Loucy (cell line): Measurements from ENCODE around the gene ZCWPW1.
"Not testable (repeated sequence)": the region's sequence is repeated elsewhere in the genome, so short reads cannot be mapped to it uniquely, and the experiment has no call there.

ENCODE experiments used
- H2AFZ ChIP-seq: fragments of 200-600 bp; sonication (generic); 2 replicates; pipeline ENCODE4 v1.6.0; 2016; ENCODE audit warnings: antibody characterized with exemption, mild to moderate bottlenecking, low read length, moderate library complexity
- H3F3A ChIP-seq: fragments of 200-600 bp; 2 replicates; pipeline ENCODE4 v1.6.0; 2016; ENCODE audit warnings: antibody characterized with exemption, low read depth, mild to moderate bottlenecking
- H3K27me3 ChIP-seq: fragments of 200-600 bp; sonication (generic); 2 replicates; pipeline ENCODE4 v1.6.1; 2014; ENCODE audit warnings: low read length, mild to moderate bottlenecking; ENCODE audit not compliant: insufficient read depth, poor library complexity, severe bottlenecking
- H3K36me3 ChIP-seq: fragments of 200-600 bp; sonication (generic); 2 replicates; pipeline ENCODE4 v1.6.1; 2016; ENCODE audit warnings: low read length; ENCODE audit not compliant: insufficient read depth
- H3K4me1 ChIP-seq: fragments of 200-600 bp; sonication (generic); 2 replicates; pipeline ENCODE4 v1.5.1; 2014; ENCODE audit warnings: low read length, mild to moderate bottlenecking; ENCODE audit not compliant: insufficient read depth, poor library complexity, severe bottlenecking
- H3K4me2 ChIP-seq: fragments of 200-600 bp; sonication (generic); 2 replicates; pipeline ENCODE4 v1.6.0; 2014; ENCODE audit warnings: antibody characterized with exemption, low read length, low read depth, mild to moderate bottlenecking; ENCODE audit not compliant: poor library complexity, severe bottlenecking
- H3K4me3 ChIP-seq: fragments of 200-600 bp; sonication (generic); 2 replicates; pipeline ENCODE4 v1.5.1; 2014; ENCODE audit warnings: low read length, mild to moderate bottlenecking, mixed read lengths; ENCODE audit not compliant: poor library complexity, severe bottlenecking
- H3K79me2 ChIP-seq: fragments of 200-600 bp; sonication (generic); 2 replicates; pipeline ENCODE4 v1.6.1; 2014; ENCODE audit warnings: low read length; ENCODE audit not compliant: insufficient read depth
- H3K9ac ChIP-seq: fragments of 200-600 bp; sonication (generic); 2 replicates; pipeline ENCODE4 v1.6.0; 2014; ENCODE audit warnings: mild to moderate bottlenecking, low read depth, low read length, moderate library complexity; ENCODE audit not compliant: poor library complexity, severe bottlenecking
- H3K9me2 ChIP-seq: fragments of 200-600 bp; sonication (generic); replicated peaks from 2 replicates; pipeline ENCODE4 v1.6.1; 2016; ENCODE audit warnings: low read depth, low read length, mixed read lengths
- H3K9me3 ChIP-seq: fragments of 200-600 bp; sonication (generic); 2 replicates; pipeline ENCODE4 v1.6.1; 2014; ENCODE audit warnings: mild to moderate bottlenecking, antibody characterized with exemption, low read length, low read depth; ENCODE audit not compliant: insufficient read depth
- H4K20me1 ChIP-seq: fragments of 200-600 bp; sonication (generic); 2 replicates; pipeline ENCODE4 v1.6.0; 2014; ENCODE audit warnings: antibody characterized with exemption, low read length, mild to moderate bottlenecking; ENCODE audit not compliant: insufficient read depth, poor library complexity, severe bottlenecking
- CTCF ChIP-seq: fragments of 200-600 bp; sonication (generic); conservative IDR thresholded peaks from 2 replicates; pipeline ENCODE4 v1.5.1; 2014; ENCODE audit warnings: mild to moderate bottlenecking, antibody characterized with exemption, low read length
- EZH2phosphoT487 ChIP-seq: fragments of 200-600 bp; IDR thresholded peaks from 2 replicates; pipeline ENCODE4 v1.6.1; 2018; ENCODE audit warnings: antibody characterized with exemption, mild to moderate bottlenecking, moderate library complexity, borderline replicate concordance

ZCWPW1 gene

GRCh38 chr7:100353685-100354330 is 74.7 kb downstream of the ZCWPW1 start:
- Histone ChIP-seq H3K9ac (no peak overlapping the region), H3K27me3 (no peaks in the 10 kb centered on the region), H3K4me1 (no peaks in the 10 kb centered on the region), H4K20me1 (no peaks in the 10 kb centered on the region), H3K9me2 (no peaks in the 10 kb centered on the region), H3F3A (no peaks in the 10 kb centered on the region), H3K79me2 (no peaks in the 10 kb centered on the region), H3K4me2 (no peak overlapping the region), H2AFZ (no peak overlapping the region), H3K9me3 (no peaks in the 10 kb centered on the region), H3K4me3 (no peak overlapping the region), H3K36me3 (peaks cover 84% of the 10 kb centered on the region)
- no peak for TF ChIP-seq EZH2phosphoT487
- no peak for TF ChIP-seq CTCF

GRCh38 chr7:100352984-100353684 is 75.4 kb downstream of the ZCWPW1 start:
- Histone ChIP-seq H3K9me2 (no peaks in the 10 kb centered on the region), H3K36me3 (peaks cover 82% of the 10 kb centered on the region), H2AFZ (no peak overlapping the region), H3K27me3 (no peaks in the 10 kb centered on the region), H3K4me1 (no peaks in the 10 kb centered on the region), H3K4me2 (no peak overlapping the region), H3K9me3 (no peaks in the 10 kb centered on the region), H3K9ac (no peak overlapping the region), H3K4me3 (no peak overlapping the region), H3F3A (no peaks in the 10 kb centered on the region), H3K79me2 (no peaks in the 10 kb centered on the region), H4K20me1 (no peaks in the 10 kb centered on the region)
- no peak for TF ChIP-seq CTCF
- no peak for TF ChIP-seq EZH2phosphoT487

- H3K9ac ChIP-seq, H3K4me3 ChIP-seq, H3K27me3 ChIP-seq, H3K79me2 ChIP-seq, H3K9me3 ChIP-seq, H3K4me2 ChIP-seq, H3F3A ChIP-seq, H3K4me1 ChIP-seq, H4K20me1 ChIP-seq, H2AFZ ChIP-seq, H3K9me2 ChIP-seq: not testable (repeated sequence)
- peaks cover 83% of the 10 kb centered on the region for H3K36me3 ChIP-seq
These were observed 76.2 kb downstream of the ZCWPW1 start for GRCh38 chr7:100352230-100352781.
